ENCODE data around the gene DIP2B.
"Not testable (repeated sequence)": the region's sequence is repeated elsewhere in the genome, so short reads cannot be mapped to it uniquely, and the experiment has no call there.

DIP2B gene

GRCh38 chr12:50739611-50740010 is 234.8 kb downstream of the DIP2B start:
- DNase-seq = no peak

GRCh38 chr12:50740307-50740706 is 235.5 kb downstream of the DIP2B start:
- DNase-seq = no peak

GRCh38 chr12:50742776-50743175 is 238.0 kb downstream of the DIP2B start:
- no peak for DNase-seq

GRCh38 chr12:50745861-50746260 is 241.1 kb downstream of the DIP2B start:
- no peak for DNase-seq

- DNase-seq = no peak
Observed at GRCh38 chr12:50746431-50746830, 241.6 kb downstream of the DIP2B start.

GRCh38 chr12:50747817-50748216 is 243.0 kb downstream of the DIP2B start:
- no peak for DNase-seq

- DNase-seq = no peak
Observed at GRCh38 chr12:50749459-50749882, 244.7 kb downstream of the DIP2B start.

GRCh38 chr12:50750366-50750765 is 245.6 kb downstream of the DIP2B start:
- DNase-seq = no peak

GRCh38 chr12:50751948-50752721 is 247.3 kb downstream of the DIP2B start:
- no peak for DNase-seq

- no peak for DNase-seq
Observed at GRCh38 chr12:50753232-50753769, 248.5 kb downstream of the DIP2B start.

GRCh38 chr12:50763639-50764285 is 259.0 kb downstream of the DIP2B start, which contains the start of gene ATF1:
ATF1 (plus strand) TSS chr12:50764101; CDS start chr12:50780146, 16,045 bp downstream.
- DNase-seq = peak; percentile 92

GRCh38 chr12:50764286-50765094 is 259.7 kb downstream of the DIP2B start:
- peak; percentile 82 for DNase-seq

- peak; percentile 44 for DNase-seq
Observed at GRCh38 chr12:50765095-50765911, 260.5 kb downstream of the DIP2B start.

- no peak for DNase-seq
Observed at GRCh38 chr12:50768391-50768790, 263.6 kb downstream of the DIP2B start.

GRCh38 chr12:50768813-50769212 is 264.0 kb downstream of the DIP2B start:
- DNase-seq = not testable (repeated sequence)

- DNase-seq = no peak
Observed at GRCh38 chr12:50771409-50771808, 266.6 kb downstream of the DIP2B start.

GRCh38 chr12:50772470-50772869 is 267.7 kb downstream of the DIP2B start:
- DNase-seq = no peak

- DNase-seq = no peak
Observed at GRCh38 chr12:50772877-50773276, 268.1 kb downstream of the DIP2B start.

- no peak for DNase-seq
Observed at GRCh38 chr12:50775251-50775650, 270.5 kb downstream of the DIP2B start.

GRCh38 chr12:50776749-50777728 is 272.3 kb downstream of the DIP2B start:
- no peak for DNase-seq

Measured in stimulated activated CD8-positive, alpha-beta memory T cell treated with anti-CD3 and anti-CD28 coated beads, Interleukin-4, amount 100 ng/mL, for 48 hours (primary cell).